Ectodermal cell (in vitro differentiated cells): ENCODE results near the gene VPS52.
A peak's percentile ranks its signal among the peaks of the same experiment; 100 is the strongest.

Experiments used
- H3K27ac ChIP-seq: 2 replicates; pipeline ENCODE4 v1.7.0; 2013; ENCODE audit warnings: mild to moderate bottlenecking, low read depth, low read length; ENCODE audit not compliant: insufficient read depth, poor library complexity, severe bottlenecking
- H3K27me3 ChIP-seq: 2 replicates; pipeline ENCODE4 v1.7.0; 2013; ENCODE audit warnings: mild to moderate bottlenecking, low read length; ENCODE audit not compliant: insufficient read depth, control insufficient read depth, poor library complexity, severe bottlenecking
- H3K36me3 ChIP-seq: one replicate; pipeline ENCODE4 v1.7.0; 2013; ENCODE audit warnings: low read length; ENCODE audit not compliant: control insufficient read depth, insufficient read depth
- H3K4me1 ChIP-seq: one replicate; pipeline ENCODE4 v1.7.0; 2013; ENCODE audit warnings: low read length; ENCODE audit not compliant: control insufficient read depth, insufficient read depth
- H3K4me3 ChIP-seq: 2 replicates; pipeline ENCODE4 v1.7.0; 2013; ENCODE audit warnings: low read depth, low read length, control low read depth; ENCODE audit not compliant: insufficient read depth
- H3K9me3 ChIP-seq: 2 replicates; pipeline ENCODE4 v1.7.0; 2013; ENCODE audit warnings: mild to moderate bottlenecking, low read length, moderate library complexity; ENCODE audit not compliant: control insufficient read depth
- WGBS, 2 experiments: methylation state at CpG; one replicate each; pipeline ENCODE4 v1.1.7; 2013; ENCODE audit warnings: missing lambda C conversion rate in 2 of 2; 5-methylcytosine and 5-hydroxymethylcytosine counted together

VPS52 gene

GRCh38 chr6:33203443-33204164, 68.1 kb downstream of the VPS52 start:
- peaks cover 19% of the 10 kb centered on the region for H3K36me3 ChIP-seq
- 94 to 96% methylated on average over 7 of the region's 7 CpGs for WGBS, 2 experiments
- peaks cover 30% of the 10 kb centered on the region for H3K4me1 ChIP-seq
- no peak overlapping the region for H3K4me3 ChIP-seq
- H3K27me3 ChIP-seq, result peaks cover 8% of the 10 kb centered on the region
- no peaks in the 10 kb centered on the region for H3K9me3 ChIP-seq
- no peak overlapping the region for H3K27ac ChIP-seq

- H3K36me3 ChIP-seq, result peaks cover 19% of the 10 kb centered on the region
- 93 to 96% methylated on average over 6 of the region's 6 CpGs for WGBS, 2 experiments
- no peak overlapping the region for H3K4me3 ChIP-seq
- H3K27ac ChIP-seq, result no peak overlapping the region
- H3K4me1 ChIP-seq, result peaks cover 30% of the 10 kb centered on the region
- H3K27me3 ChIP-seq, result peaks cover 8% of the 10 kb centered on the region
- no peaks in the 10 kb centered on the region for H3K9me3 ChIP-seq
Observed at GRCh38 chr6:33202799-33203198, 68.9 kb downstream of the VPS52 start.

GRCh38 chr6:33201935-33202334, 69.7 kb downstream of the VPS52 start:
- peaks cover 19% of the 10 kb centered on the region for H3K36me3 ChIP-seq
- H3K4me3 ChIP-seq, result no peak overlapping the region
- peaks cover 30% of the 10 kb centered on the region for H3K4me1 ChIP-seq
- no peaks in the 10 kb centered on the region for H3K9me3 ChIP-seq
- no peak overlapping the region for H3K27ac ChIP-seq
- 92 to 95% methylated on average over 5 to 6 of the region's 6 CpGs for WGBS, 2 experiments
- H3K27me3 ChIP-seq, result peaks cover 8% of the 10 kb centered on the region

- Histone ChIP-seq H3K27ac (peak overlapping the region; percentile 95), H3K36me3 (peaks cover 19% of the 10 kb centered on the region), H3K9me3 (no peaks in the 10 kb centered on the region), H3K27me3 (peaks cover 8% of the 10 kb centered on the region), H3K4me1 (peaks cover 28% of the 10 kb centered on the region), H3K4me3 (peak overlapping the region; percentile 95)
- WGBS, 2 experiments, result 6 to 7% methylated on average over 14 of the region's 14 CpGs
Observed at GRCh38 chr6:33201147-33201545, 70.5 kb downstream of the VPS52 start.
